Lower leg skin (tissue), 3 donors: ENCODE data around the gene GORAB.

Source experiments
- POLR2A ChIP-seq, 2 donors: fragments of 450-650 bp; IDR thresholded peaks; one replicate each; pipeline ENCODE4 v1.6.1; 2016 to 2017; ENCODE audit warnings: antibody characterized with exemption in 2 of 2, mild to moderate bottlenecking in 1 of 2, moderate library complexity in 1 of 2
- TF ChIP-seq, protein P1 (sequence below), 3 donors: fragments of 450-650 bp; IDR thresholded peaks; one replicate each; pipeline ENCODE4 v1.5.1; 2016; ENCODE audit warnings: antibody characterized with exemption in 3 of 3, mild to moderate bottlenecking in 3 of 3, moderate library complexity in 2 of 3

DNA sequence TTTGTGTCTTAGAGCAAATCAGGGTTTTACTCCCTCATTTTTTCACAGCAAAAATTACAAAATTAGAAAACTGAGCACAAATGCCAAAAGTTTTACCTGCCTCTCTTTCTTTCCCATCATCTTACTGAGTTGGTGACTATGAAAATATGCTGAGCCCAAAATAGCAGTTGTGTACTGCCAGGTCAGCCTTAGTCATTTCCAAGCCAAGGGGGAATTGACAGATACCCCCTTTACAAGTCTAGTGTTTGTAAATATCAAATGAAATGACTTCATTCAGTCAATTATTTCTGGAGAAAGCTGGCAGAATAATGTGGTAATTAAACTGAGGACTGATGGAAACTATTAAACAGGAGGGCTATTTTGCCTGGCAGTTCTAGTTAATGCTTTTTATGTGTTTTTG lies 11.4 kb upstream of the GORAB start:
- TF ChIP-seq, protein P1, sequence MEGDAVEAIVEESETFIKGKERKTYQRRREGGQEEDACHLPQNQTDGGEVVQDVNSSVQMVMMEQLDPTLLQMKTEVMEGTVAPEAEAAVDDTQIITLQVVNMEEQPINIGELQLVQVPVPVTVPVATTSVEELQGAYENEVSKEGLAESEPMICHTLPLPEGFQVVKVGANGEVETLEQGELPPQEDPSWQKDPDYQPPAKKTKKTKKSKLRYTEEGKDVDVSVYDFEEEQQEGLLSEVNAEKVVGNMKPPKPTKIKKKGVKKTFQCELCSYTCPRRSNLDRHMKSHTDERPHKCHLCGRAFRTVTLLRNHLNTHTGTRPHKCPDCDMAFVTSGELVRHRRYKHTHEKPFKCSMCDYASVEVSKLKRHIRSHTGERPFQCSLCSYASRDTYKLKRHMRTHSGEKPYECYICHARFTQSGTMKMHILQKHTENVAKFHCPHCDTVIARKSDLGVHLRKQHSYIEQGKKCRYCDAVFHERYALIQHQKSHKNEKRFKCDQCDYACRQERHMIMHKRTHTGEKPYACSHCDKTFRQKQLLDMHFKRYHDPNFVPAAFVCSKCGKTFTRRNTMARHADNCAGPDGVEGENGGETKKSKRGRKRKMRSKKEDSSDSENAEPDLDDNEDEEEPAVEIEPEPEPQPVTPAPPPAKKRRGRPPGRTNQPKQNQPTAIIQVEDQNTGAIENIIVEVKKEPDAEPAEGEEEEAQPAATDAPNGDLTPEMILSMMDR (IDR thresholded peaks at IDR 0.05), result no peak
- TF ChIP-seq POLR2A (IDR thresholded peaks at IDR 0.05), result no peak
